GM18951 (cell line): ENCODE measurements around the gene FREM3.
"Not testable (repeated sequence)": the region's sequence is repeated elsewhere in the genome, so short reads cannot be mapped to it uniquely, and the experiment has no call there.

Source experiments
- POLR2A ChIP-seq: IDR thresholded peaks from 4 replicates; pipeline ENCODE4 v1.6.1; 2011; ENCODE audit warnings: mild to moderate bottlenecking; ENCODE audit not compliant: insufficient read length, insufficient read depth; ENCODE audit errors: extremely low read depth
- in situ Hi-C: fragments of 300-500 bp; cut with MboI; formaldehyde crosslinking; loops from one replicate; pipeline ENCODE4 v1.12.0; 2022; ENCODE audit warnings: low sequenced_read_pairs, mixed read lengths, inconsistent platforms; ENCODE audit not compliant: unreplicated experiment

The FREM3 gene

GRCh38 chr4:143701365-143701764, 890 bp upstream of the FREM3 start:
- no peak for TF ChIP-seq POLR2A
- in situ Hi-C loops = no loop called here

GRCh38 chr4:143700046-143700415, 444 bp downstream of the FREM3 start:
- TF ChIP-seq POLR2A = no peak
- in situ Hi-C loops = no loop called here

- in situ Hi-C loops = no loop called here
These were observed 987 bp downstream of the FREM3 start for GRCh38 chr4:143699331-143700045.

GRCh38 chr4:143693856-143694255, 6.6 kb downstream of the FREM3 start:
- no peak for TF ChIP-seq POLR2A
- in situ Hi-C loops = no loop called here

More at GRCh38 chr4:143699331-143700045, 987 bp downstream of the FREM3 start:
- no peak for TF ChIP-seq POLR2A

GRCh38 chr4:143692241-143692640, 8.2 kb downstream of the FREM3 start:
- in situ Hi-C loops = no loop called here

GRCh38 chr4:143679434-143679833, 21.0 kb downstream of the FREM3 start:
- TF ChIP-seq POLR2A = no peak
- in situ Hi-C loops = no loop called here

More at GRCh38 chr4:143692241-143692640, 8.2 kb downstream of the FREM3 start:
- TF ChIP-seq POLR2A = no peak

- in situ Hi-C loops = not testable (repeated sequence)
These were observed 26.8 kb downstream of the FREM3 start for GRCh38 chr4:143673629-143674028.

- in situ Hi-C loops = no loop called here
- no peak for TF ChIP-seq POLR2A
These were observed 31.4 kb downstream of the FREM3 start for GRCh38 chr4:143668930-143669552.

GRCh38 chr4:143667461-143667860, 33.0 kb downstream of the FREM3 start:
- no peak for TF ChIP-seq POLR2A
- in situ Hi-C loops = no loop called here

- no peak for TF ChIP-seq POLR2A
- in situ Hi-C loops = no loop called here
These were observed 42.1 kb downstream of the FREM3 start for GRCh38 chr4:143658336-143658735.

GRCh38 chr4:143654571-143654970, 45.9 kb downstream of the FREM3 start:
- in situ Hi-C loops = no loop called here
- no peak for TF ChIP-seq POLR2A

- TF ChIP-seq POLR2A = no peak
- in situ Hi-C loops = no loop called here
These were observed 47.4 kb downstream of the FREM3 start for GRCh38 chr4:143653031-143653430.

GRCh38 chr4:143643399-143643798, 57.1 kb downstream of the FREM3 start:
- in situ Hi-C loops = no loop called here
- TF ChIP-seq POLR2A = no peak

GRCh38 chr4:143642611-143643010, 57.9 kb downstream of the FREM3 start:
- no peak for TF ChIP-seq POLR2A
- in situ Hi-C loops = no loop called here
